Mesenteric fat pad (tissue), 1 donor: ENCODE measurements around the gene COL24A1. TPM values are rescaled to one million over a fixed set of nuclear protein-coding genes. Genes with fewer than 3 reads are reported as not detected.

Source experiments
- DNase-seq: peaks from one replicate; pipeline ENCODE4 v3.0.0-alpha.2; 2020; ENCODE audit warnings: low spot score
- total RNA-seq: library from RNA; stranded (reverse); fragmentation: NEBNext Ultra II Directional; extraction: Animal tissue kit (Norgen Biotek cat#: 25700); gene quantifications from one replicate; pipeline ENCODE4 v1.2.1, GENCODE V29; 2021
- donor health status: DM: yes; HTN: yes; CAD: no.

The COL24A1 gene
- total RNA-seq, 1 donor from 2014 or later: 0.32 TPM

GRCh38 chr1:85700422-85700821, 456.1 kb downstream of the COL24A1 start:
- no peak for DNase-seq

- no peak for DNase-seq
Measured at GRCh38 chr1:85697895-85698294, 458.7 kb downstream of the COL24A1 start.

GRCh38 chr1:85692730-85693314, 463.8 kb downstream of the COL24A1 start:
- DNase-seq: no peak

GRCh38 chr1:85689775-85690404, 466.7 kb downstream of the COL24A1 start:
- no peak for DNase-seq

GRCh38 chr1:85683292-85684025, 473.1 kb downstream of the COL24A1 start:
- no peak for DNase-seq

- no peak for DNase-seq
Measured at GRCh38 chr1:85681087-85681486, 475.5 kb downstream of the COL24A1 start.

Other genes starting within 250 kb of the COL24A1 start
- 48.2 TPM for gene ODF2L, start 239.6 kb upstream of the COL24A1 start, total RNA-seq